K562 (cell line): ENCODE data around the gene ALX3. TPM values are rescaled to one million over a fixed set of nuclear protein-coding genes. Genes with fewer than 3 reads are reported as not detected.

Source experiments
- ESRRA ChIP-seq: fragments of 450-650 bp; IDR thresholded peaks from 2 replicates; pipeline ENCODE4 v1.6.1; 2014; ENCODE audit warnings: low read depth, mild to moderate bottlenecking, moderate library complexity, borderline replicate concordance
- HDAC8 ChIP-seq: fragments of 450-650 bp; IDR thresholded peaks from 2 replicates; pipeline ENCODE4 v1.6.1; 2016; ENCODE audit warnings: mild to moderate bottlenecking, missing genetic modification characterization, moderate library complexity, missing compliant biosample characterization
- HNRNPUL1 ChIP-seq: fragments of 200-400 bp; formaldehyde crosslinking; IDR thresholded peaks from 2 replicates; pipeline ENCODE4 v1.6.1; 2017; ENCODE audit warnings: low read length
- KAT8 ChIP-seq: fragments of 450-650 bp; IDR thresholded peaks from 2 replicates; pipeline ENCODE4 v1.6.1; 2016; ENCODE audit warnings: low read depth, mild to moderate bottlenecking
- KLF1 ChIP-seq: fragments of 450-650 bp; IDR thresholded peaks from 2 replicates; pipeline ENCODE4 v1.6.1; 2016; ENCODE audit warnings: missing genetic modification characterization, missing compliant biosample characterization
- MEIS2 ChIP-seq: fragments of 450-650 bp; IDR thresholded peaks from 2 replicates; pipeline ENCODE4 v1.6.1; 2014; ENCODE audit warnings: mild to moderate bottlenecking; ENCODE audit not compliant: partially characterized antibody
- NELFE ChIP-seq: IDR thresholded peaks from 2 replicates; pipeline ENCODE4 v1.6.1; 2011; ENCODE audit warnings: mild to moderate bottlenecking; ENCODE audit not compliant: insufficient read depth, insufficient read length
- NFE2L1 ChIP-seq: fragments of 450-650 bp; IDR thresholded peaks from 2 replicates; pipeline ENCODE4 v1.6.1; 2016; ENCODE audit warnings: missing genetic modification characterization, low read depth, mild to moderate bottlenecking, missing compliant biosample characterization, moderate library complexity, borderline replicate concordance
- SIN3B ChIP-seq: fragments of 450-650 bp; IDR thresholded peaks from 2 replicates; pipeline ENCODE4 v1.6.1; 2017; ENCODE audit warnings: low read depth, mild to moderate bottlenecking, moderate library complexity
- SRSF3 ChIP-seq: fragments of 200-400 bp; formaldehyde crosslinking; IDR thresholded peaks from 2 replicates; pipeline ENCODE4 v1.6.1; 2016; ENCODE audit warnings: mild to moderate bottlenecking, low read length, moderate library complexity; ENCODE audit not compliant: insufficient read depth
- TRIM24 ChIP-seq, 2 experiments: fragments of 450-650 bp; IDR thresholded peaks; 2 replicates each; pipeline ENCODE4 v1.6.1; 2016
- ZFX ChIP-seq: sonication (generic); formaldehyde crosslinking; IDR thresholded peaks from 2 replicates; pipeline ENCODE4 v1.8.0; 2022; ENCODE audit warnings: mild to moderate bottlenecking, missing genetic modification reagents, moderate library complexity
- ZNF551 ChIP-seq: fragments of 250-450 bp; sonication (Bioruptor Pico); IDR thresholded peaks from 2 replicates; pipeline ENCODE4 v1.5.0; 2021; ENCODE audit warnings: mild to moderate bottlenecking, moderate library complexity
- polyA plus RNA-seq, 8 experiments: library from polyadenylated mRNA; depleted of rRNA in 4 of 8; stranded (reverse) in 5 of 8; unstranded in 3 of 8; fragments of >200 nt; fragmentation: Nextera tagmentation in 2 of 8; fragmentation: Illumina TruSeq in 1 of 8; extraction: Ambion mirVana in 2 of 8; extraction: Trizol in 1 of 8; gene quantifications; 2 replicates each; pipeline versions ENCODE4 v1.2.1 to v1.2.3, GENCODE V29; 2011 to 2014; ENCODE audit warnings: inconsistent platforms in 1 of 8, missing spikeins in 1 of 8
- total RNA-seq, 7 experiments: library from RNA; depleted of rRNA in 6 of 7; stranded (reverse); fragments of >200 nt in 6 of 7; fragmentation: Illumina TruSeq in 2 of 7; extraction: Trizol in 2 of 7; gene quantifications; 2 replicates each; pipeline versions ENCODE4 v1.2.1 to v1.2.3, GENCODE V29; 2011 to 2021; ENCODE audit warnings: low replicate concordance in 1 of 7
- TF ChIP-seq, protein P1 (sequence below): IDR thresholded peaks from 2 replicates; pipeline ENCODE4 v1.6.1; 2012; ENCODE audit warnings: low read depth, low read length, improper control_type of control experiment, borderline replicate concordance
- TF ChIP-seq, protein P2 (sequence below), 2 experiments: fragments of 450-650 bp; formaldehyde crosslinking in 1 of 2; IDR thresholded peaks; 2 replicates each; pipeline versions ENCODE4 v1.4.0 to v1.6.1; 2014 to 2020; ENCODE audit warnings: mild to moderate bottlenecking in 2 of 2, borderline replicate concordance in 1 of 2, low read depth in 1 of 2
- TF ChIP-seq, protein P3 (sequence below): sonication (generic); formaldehyde crosslinking; IDR thresholded peaks from 2 replicates; pipeline ENCODE4 v1.5.0; 2020; ENCODE audit warnings: missing genetic modification reagents
- TF ChIP-seq, protein P4 (sequence below): fragments of 450-650 bp; IDR thresholded peaks from 2 replicates; pipeline ENCODE4 v1.6.1; 2016

The ALX3 gene
- total and polyA plus RNA-seq, 9 of the 15 experiments (the other 6 are each of a cell fraction or from before 2014, with no cell fraction given): not detected

DNA sequence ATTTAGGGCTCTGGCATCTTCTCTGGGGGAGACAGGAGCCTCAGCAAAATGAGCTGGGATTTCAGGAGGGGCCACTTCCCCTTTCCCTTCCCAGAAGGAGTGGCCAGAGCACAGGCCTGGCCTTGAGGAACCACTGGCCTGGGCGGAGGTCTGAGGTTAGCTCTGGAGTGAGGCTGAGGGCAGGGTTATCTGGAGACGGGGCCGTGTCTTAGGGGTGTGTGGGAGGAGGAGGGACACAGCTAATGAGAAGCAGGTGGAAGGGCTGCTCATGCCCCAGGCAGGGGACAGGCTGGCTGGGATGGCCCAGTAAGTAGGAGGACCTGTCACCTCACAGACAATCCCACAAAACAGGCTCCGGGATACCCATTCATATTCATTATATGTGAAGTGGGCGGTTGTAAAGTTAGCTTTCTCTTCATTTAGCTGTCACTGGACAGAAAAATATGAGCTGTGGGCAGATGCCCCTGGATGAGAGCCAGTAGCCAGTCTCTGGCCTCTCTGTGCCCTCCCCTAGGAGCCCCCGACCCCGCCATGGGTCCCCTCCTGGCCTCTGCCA is 12.4 kb downstream of the ALX3 start (continued):
- TF ChIP-seq SIN3B (no peak), NELFE (no peak), MEIS2 (no peak), ESRRA (peak; percentile 47; the same call in 1 of the 2 replicates), HDAC8 (tag) (no peak), KAT8 (no peak), ZNF551 (CRISPR knock-in tag) (no peak), HNRNPUL1 (no peak), KLF1 (tag) (no peak), ZFX (CRISPR knock-in tag) (no peak; the same call in 1 of the 2 replicates), TRIM24 (IDR thresholded peaks at IDR 0.05) (no peak), NFE2L1 (no peak), SRSF3 (no peak)
- TF ChIP-seq, protein P1, sequence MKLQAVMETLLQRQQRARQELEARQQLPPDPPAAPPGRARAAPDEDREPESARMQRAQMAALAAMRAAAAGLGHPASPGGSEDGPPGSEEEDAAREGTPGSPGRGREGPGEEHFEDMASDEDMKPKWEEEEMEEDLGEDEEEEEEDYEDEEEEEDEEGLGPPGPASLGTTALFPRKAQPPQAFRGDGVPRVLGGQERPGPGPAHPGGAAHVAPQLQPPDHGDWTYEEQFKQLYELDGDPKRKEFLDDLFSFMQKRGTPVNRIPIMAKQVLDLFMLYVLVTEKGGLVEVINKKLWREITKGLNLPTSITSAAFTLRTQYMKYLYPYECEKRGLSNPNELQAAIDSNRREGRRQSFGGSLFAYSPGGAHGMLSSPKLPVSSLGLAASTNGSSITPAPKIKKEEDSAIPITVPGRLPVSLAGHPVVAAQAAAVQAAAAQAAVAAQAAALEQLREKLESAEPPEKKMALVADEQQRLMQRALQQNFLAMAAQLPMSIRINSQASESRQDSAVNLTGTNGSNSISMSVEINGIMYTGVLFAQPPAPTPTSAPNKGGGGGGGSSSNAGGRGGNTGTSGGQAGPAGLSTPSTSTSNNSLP: no peak
- TF ChIP-seq, protein P2, sequence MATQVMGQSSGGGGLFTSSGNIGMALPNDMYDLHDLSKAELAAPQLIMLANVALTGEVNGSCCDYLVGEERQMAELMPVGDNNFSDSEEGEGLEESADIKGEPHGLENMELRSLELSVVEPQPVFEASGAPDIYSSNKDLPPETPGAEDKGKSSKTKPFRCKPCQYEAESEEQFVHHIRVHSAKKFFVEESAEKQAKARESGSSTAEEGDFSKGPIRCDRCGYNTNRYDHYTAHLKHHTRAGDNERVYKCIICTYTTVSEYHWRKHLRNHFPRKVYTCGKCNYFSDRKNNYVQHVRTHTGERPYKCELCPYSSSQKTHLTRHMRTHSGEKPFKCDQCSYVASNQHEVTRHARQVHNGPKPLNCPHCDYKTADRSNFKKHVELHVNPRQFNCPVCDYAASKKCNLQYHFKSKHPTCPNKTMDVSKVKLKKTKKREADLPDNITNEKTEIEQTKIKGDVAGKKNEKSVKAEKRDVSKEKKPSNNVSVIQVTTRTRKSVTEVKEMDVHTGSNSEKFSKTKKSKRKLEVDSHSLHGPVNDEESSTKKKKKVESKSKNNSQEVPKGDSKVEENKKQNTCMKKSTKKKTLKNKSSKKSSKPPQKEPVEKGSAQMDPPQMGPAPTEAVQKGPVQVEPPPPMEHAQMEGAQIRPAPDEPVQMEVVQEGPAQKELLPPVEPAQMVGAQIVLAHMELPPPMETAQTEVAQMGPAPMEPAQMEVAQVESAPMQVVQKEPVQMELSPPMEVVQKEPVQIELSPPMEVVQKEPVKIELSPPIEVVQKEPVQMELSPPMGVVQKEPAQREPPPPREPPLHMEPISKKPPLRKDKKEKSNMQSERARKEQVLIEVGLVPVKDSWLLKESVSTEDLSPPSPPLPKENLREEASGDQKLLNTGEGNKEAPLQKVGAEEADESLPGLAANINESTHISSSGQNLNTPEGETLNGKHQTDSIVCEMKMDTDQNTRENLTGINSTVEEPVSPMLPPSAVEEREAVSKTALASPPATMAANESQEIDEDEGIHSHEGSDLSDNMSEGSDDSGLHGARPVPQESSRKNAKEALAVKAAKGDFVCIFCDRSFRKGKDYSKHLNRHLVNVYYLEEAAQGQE (IDR thresholded peaks at IDR 0.05; ENCODE audit: borderline replicate concordance): peak; percentile 6; the same call in 1 of the 2 replicates
- TF ChIP-seq, protein P2 (CRISPR knock-in tag; IDR thresholded peaks at IDR 0.05; ENCODE audit: low read depth): no peak
- TF ChIP-seq, protein P3, sequence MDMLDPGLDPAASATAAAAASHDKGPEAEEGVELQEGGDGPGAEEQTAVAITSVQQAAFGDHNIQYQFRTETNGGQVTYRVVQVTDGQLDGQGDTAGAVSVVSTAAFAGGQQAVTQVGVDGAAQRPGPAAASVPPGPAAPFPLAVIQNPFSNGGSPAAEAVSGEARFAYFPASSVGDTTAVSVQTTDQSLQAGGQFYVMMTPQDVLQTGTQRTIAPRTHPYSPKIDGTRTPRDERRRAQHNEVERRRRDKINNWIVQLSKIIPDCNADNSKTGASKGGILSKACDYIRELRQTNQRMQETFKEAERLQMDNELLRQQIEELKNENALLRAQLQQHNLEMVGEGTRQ (CRISPR knock-in tag): no peak
- TF ChIP-seq, protein P4, sequence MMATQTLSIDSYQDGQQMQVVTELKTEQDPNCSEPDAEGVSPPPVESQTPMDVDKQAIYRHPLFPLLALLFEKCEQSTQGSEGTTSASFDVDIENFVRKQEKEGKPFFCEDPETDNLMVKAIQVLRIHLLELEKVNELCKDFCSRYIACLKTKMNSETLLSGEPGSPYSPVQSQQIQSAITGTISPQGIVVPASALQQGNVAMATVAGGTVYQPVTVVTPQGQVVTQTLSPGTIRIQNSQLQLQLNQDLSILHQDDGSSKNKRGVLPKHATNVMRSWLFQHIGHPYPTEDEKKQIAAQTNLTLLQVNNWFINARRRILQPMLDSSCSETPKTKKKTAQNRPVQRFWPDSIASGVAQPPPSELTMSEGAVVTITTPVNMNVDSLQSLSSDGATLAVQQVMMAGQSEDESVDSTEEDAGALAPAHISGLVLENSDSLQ: no peak
